Measurements from ENCODE around the gene CDON. TPM values are rescaled to one million over a fixed set of nuclear protein-coding genes. Genes with fewer than 3 reads are reported as not detected.

The CDON gene
- polyA plus RNA-seq, 1 of the 3 experiments (the other 2 are of a cell fraction), result 3.7 TPM

DNA sequence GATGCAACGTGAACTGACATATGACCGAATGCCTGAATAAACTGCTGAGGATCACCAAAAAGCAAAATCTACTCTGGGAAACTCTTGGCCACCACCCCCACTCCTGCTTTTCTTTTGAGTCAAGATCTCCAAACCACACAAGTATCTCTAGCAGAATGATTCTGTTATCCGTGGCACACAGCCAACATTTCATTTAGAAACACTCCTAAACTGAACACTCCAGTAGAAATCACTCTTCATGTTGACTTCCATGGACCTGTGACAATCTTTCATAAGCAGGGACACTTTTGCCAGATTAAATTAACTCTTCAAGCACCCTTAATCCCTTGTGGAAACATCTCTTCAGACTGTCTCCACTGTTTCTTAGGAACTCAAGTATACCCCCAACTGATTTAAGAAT lies 72.4 kb downstream of the CDON start:
- CTCF ChIA-PET, result no interaction called here
- DNase-seq, result no peak
- no peaks in the 10 kb centered on the region for H3K27me3 ChIP-seq (ENCODE audit: insufficient read depth)

DNA sequence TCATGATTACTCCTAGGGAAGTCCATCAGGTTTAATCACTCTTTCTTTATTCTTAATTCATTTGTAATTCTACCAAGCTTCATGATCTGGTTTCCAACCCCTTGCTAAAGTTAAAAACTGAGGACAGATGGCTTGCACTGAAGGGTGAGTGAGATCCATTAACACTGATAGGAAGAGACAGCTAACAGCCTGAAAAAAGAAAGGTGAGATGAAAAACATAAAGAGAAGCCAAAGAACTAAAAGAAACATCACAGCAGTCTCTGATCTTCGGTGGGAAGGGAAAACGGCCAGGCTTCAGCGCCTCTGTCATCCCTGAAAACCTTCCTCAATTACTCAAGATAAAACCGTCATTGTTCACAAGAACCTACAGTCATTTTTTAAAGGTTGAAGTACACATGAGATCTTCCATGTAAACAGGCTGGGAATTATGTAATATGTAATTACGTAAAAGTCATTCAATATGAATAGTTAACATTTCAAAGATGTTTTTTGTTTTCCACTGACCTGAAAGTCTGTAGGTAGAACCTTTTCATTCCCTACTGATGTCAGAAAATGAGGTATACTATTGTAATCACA lies 75.5 kb downstream of the CDON start:
- H2AFZ ChIP-seq (ENCODE audit: low read depth), result no peak overlapping the region
- H3K9me3 ChIP-seq, result no peaks in the 10 kb centered on the region
- DNase-seq, result no peak
- no peak overlapping the region for H3K9ac ChIP-seq
- CTCF ChIA-PET, result interaction anchor here (0.8 to 1.6 kb wide), 4 partner anchors 9 to 74 kb away, joined by 3 to 7 read pairs (median 3); no protein-coding TSS in a partner anchor
- H4K20me1 ChIP-seq (ENCODE audit: insufficient read depth), result no peaks in the 10 kb centered on the region
- no peaks in the 10 kb centered on the region for H3K79me2 ChIP-seq (ENCODE audit: insufficient read depth)
- POLR2A ChIA-PET, result no interaction called here
- H3K4me1 ChIP-seq (ENCODE audit: control insufficient read depth in 1 of 2, insufficient read depth in 2 of 2, low read depth in 1 of 2, low read length in 1 of 2), result peaks cover 4 to 13% of the 10 kb centered on the region in 2 experiments
- 87% methylated on average over 5 of the region's 5 CpGs for WGBS (ENCODE audit: low lambda C conversion rate)
- no peak overlapping the region for H3K4me2 ChIP-seq
- H3F3A ChIP-seq (replicated peaks; ENCODE audit: insufficient read depth), result no peaks in the 10 kb centered on the region
- H3K27me3 ChIP-seq (ENCODE audit: insufficient read depth), result no peaks in the 10 kb centered on the region
- H3K9me2 ChIP-seq, result no peaks in the 10 kb centered on the region
- peaks cover 0 to 13% of the 10 kb centered on the region in 2 experiments for H3K36me3 ChIP-seq (replicated peaks in 1 of 2; ENCODE audit: control insufficient read depth in 1 of 2, insufficient read depth in 2 of 2, low read length in 1 of 2)
- no peak overlapping the region for H3K27ac ChIP-seq (ENCODE audit: low read depth in 2 of 2, low read length in 1 of 2)
- TF ChIP-seq, protein P1, sequence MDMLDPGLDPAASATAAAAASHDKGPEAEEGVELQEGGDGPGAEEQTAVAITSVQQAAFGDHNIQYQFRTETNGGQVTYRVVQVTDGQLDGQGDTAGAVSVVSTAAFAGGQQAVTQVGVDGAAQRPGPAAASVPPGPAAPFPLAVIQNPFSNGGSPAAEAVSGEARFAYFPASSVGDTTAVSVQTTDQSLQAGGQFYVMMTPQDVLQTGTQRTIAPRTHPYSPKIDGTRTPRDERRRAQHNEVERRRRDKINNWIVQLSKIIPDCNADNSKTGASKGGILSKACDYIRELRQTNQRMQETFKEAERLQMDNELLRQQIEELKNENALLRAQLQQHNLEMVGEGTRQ (IDR thresholded peaks at IDR 0.05; ENCODE audit: borderline replicate concordance, low read depth, low read length), result no peak
- no peak for TF ChIP-seq MXI1 (IDR thresholded peaks at IDR 0.05; ENCODE audit: low read depth, low read length)
- no peak for TF ChIP-seq JUND (IDR thresholded peaks at IDR 0.05)
- no peak for TF ChIP-seq NFIC (IDR thresholded peaks at IDR 0.05; ENCODE audit: borderline replicate concordance)
- TF ChIP-seq GABPA (IDR thresholded peaks at IDR 0.05; ENCODE audit: low read depth), result no peak
- TF ChIP-seq FOSL2 (IDR thresholded peaks at IDR 0.05; ENCODE audit: borderline replicate concordance, low read depth), result no peak
- no peak for TF ChIP-seq RFX5 (IDR thresholded peaks at IDR 0.05; ENCODE audit: low read length)
- TF ChIP-seq, protein P2, sequence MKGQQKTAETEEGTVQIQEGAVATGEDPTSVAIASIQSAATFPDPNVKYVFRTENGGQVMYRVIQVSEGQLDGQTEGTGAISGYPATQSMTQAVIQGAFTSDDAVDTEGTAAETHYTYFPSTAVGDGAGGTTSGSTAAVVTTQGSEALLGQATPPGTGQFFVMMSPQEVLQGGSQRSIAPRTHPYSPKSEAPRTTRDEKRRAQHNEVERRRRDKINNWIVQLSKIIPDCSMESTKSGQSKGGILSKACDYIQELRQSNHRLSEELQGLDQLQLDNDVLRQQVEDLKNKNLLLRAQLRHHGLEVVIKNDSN (IDR thresholded peaks at IDR 0.05; ENCODE audit: borderline replicate concordance, low read depth), result no peak
- no peak for TF ChIP-seq FOXJ3 (CRISPR knock-in tag; IDR thresholded peaks at IDR 0.05)
- no peak for TF ChIP-seq NRF1 (IDR thresholded peaks at IDR 0.05; ENCODE audit: low read depth, low read length)
- no peak for TF ChIP-seq TAF1 (IDR thresholded peaks at IDR 0.05; ENCODE audit: borderline replicate concordance, low read depth, low read length)
- TF ChIP-seq, protein P3, sequence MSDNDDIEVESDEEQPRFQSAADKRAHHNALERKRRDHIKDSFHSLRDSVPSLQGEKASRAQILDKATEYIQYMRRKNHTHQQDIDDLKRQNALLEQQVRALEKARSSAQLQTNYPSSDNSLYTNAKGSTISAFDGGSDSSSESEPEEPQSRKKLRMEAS (IDR thresholded peaks at IDR 0.05; ENCODE audit: low read depth), result no peak
- TF ChIP-seq CHD2 (IDR thresholded peaks at IDR 0.05; ENCODE audit: low read length, partially characterized antibody), result no peak
- TF ChIP-seq, protein P4, sequence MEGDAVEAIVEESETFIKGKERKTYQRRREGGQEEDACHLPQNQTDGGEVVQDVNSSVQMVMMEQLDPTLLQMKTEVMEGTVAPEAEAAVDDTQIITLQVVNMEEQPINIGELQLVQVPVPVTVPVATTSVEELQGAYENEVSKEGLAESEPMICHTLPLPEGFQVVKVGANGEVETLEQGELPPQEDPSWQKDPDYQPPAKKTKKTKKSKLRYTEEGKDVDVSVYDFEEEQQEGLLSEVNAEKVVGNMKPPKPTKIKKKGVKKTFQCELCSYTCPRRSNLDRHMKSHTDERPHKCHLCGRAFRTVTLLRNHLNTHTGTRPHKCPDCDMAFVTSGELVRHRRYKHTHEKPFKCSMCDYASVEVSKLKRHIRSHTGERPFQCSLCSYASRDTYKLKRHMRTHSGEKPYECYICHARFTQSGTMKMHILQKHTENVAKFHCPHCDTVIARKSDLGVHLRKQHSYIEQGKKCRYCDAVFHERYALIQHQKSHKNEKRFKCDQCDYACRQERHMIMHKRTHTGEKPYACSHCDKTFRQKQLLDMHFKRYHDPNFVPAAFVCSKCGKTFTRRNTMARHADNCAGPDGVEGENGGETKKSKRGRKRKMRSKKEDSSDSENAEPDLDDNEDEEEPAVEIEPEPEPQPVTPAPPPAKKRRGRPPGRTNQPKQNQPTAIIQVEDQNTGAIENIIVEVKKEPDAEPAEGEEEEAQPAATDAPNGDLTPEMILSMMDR (IDR thresholded peaks at IDR 0.05), result no peak
- no peak for TF ChIP-seq EZH2phosphoT487 (IDR thresholded peaks at IDR 0.05; ENCODE audit: borderline replicate concordance, low read depth)
- TF ChIP-seq RCOR1 (IDR thresholded peaks at IDR 0.05; ENCODE audit: low read length), result no peak
- TF ChIP-seq RXRA (IDR thresholded peaks at IDR 0.05; ENCODE audit: borderline replicate concordance, low read depth), result no peak
- TF ChIP-seq SIN3A (IDR thresholded peaks at IDR 0.05; ENCODE audit: borderline replicate concordance, low read depth, low read length), result no peak
- no peak for TF ChIP-seq TEAD4 (IDR thresholded peaks at IDR 0.05; ENCODE audit: borderline replicate concordance, insufficient read depth)
- TF ChIP-seq GATA2 (CRISPR knock-in tag; IDR thresholded peaks at IDR 0.05), result no peak
- no peak overlapping the region for H3K4me3 ChIP-seq (ENCODE audit: low read depth in 2 of 2, low read length in 1 of 2)

More for the DNA sequence above, 72.4 kb downstream of the CDON start:
- Histone ChIP-seq H3K4me2 (peak overlapping the region; percentile 45; the same call in 1 of the 2 replicates), H3K36me3 (replicated peaks in 1 of 2; ENCODE audit: control insufficient read depth in 1 of 2, insufficient read depth in 2 of 2, low read length in 1 of 2) (peaks cover 0 to 20% of the 10 kb centered on the region in 2 experiments), H2AFZ (ENCODE audit: low read depth) (no peak overlapping the region), H3K79me2 (ENCODE audit: insufficient read depth) (no peaks in the 10 kb centered on the region), H3K9ac (no peak overlapping the region), H3K4me3 (ENCODE audit: low read depth in 2 of 2, low read length in 1 of 2) (no peak overlapping the region), H3K27ac (ENCODE audit: low read depth in 2 of 2, low read length in 1 of 2) (peak overlapping the region in 1 of 2 experiments; percentile 10; a peak in 1 of 4 replicates), H3F3A (replicated peaks; ENCODE audit: insufficient read depth) (no peaks in the 10 kb centered on the region), H3K9me2 (no peaks in the 10 kb centered on the region), H3K4me1 (ENCODE audit: control insufficient read depth in 1 of 2, insufficient read depth in 2 of 2, low read depth in 1 of 2, low read length in 1 of 2) (peaks cover 4 to 13% of the 10 kb centered on the region in 2 experiments), H3K9me3 (no peaks in the 10 kb centered on the region), H4K20me1 (ENCODE audit: insufficient read depth) (no peaks in the 10 kb centered on the region)
- TF ChIP-seq, protein P2 (IDR thresholded peaks at IDR 0.05; ENCODE audit: borderline replicate concordance, low read depth), result no peak
- peak; percentile 66 for TF ChIP-seq NFIC (IDR thresholded peaks at IDR 0.05; ENCODE audit: borderline replicate concordance)
- POLR2A ChIA-PET, result no interaction called here
- 80% methylated on average over 3 of the region's 3 CpGs for WGBS (ENCODE audit: low lambda C conversion rate)
